Tibial artery (tissue), 4 donors: ENCODE measurements around the gene PDE2A.
A peak's percentile ranks its signal among the peaks of the same experiment; 100 is the strongest.

Experiments
- DNase-seq, 2 donors: peaks; one replicate each; pipeline ENCODE4 v3.0.0-alpha.2; 2019
- H3K27ac ChIP-seq, 2 donors: fragments of 200-600 bp; sonication (generic) in 1 of 2; 1 replicate in 1 of 2; 2 replicates in 1 of 2; pipeline ENCODE4 v1.5.1; 2018 to 2019; ENCODE audit warnings: mild to moderate bottlenecking in 1 of 2
- H3K27me3 ChIP-seq, 2 donors: fragments of 200-600 bp; sonication (generic) in 1 of 2; one replicate each; pipeline versions ENCODE4 v1.5.1 to v1.6.0; 2016 to 2019
- H3K36me3 ChIP-seq, 3 donors: fragments of 200-600 bp; sonication (generic) in 2 of 3; one replicate each; pipeline ENCODE4 v1.5.1; 2016 to 2019; ENCODE audit warnings: mild to moderate bottlenecking in 2 of 3
- H3K4me1 ChIP-seq, 4 donors: fragments of 200-600 bp; sonication (generic) in 2 of 4; 1 replicate in 3 of 4; 2 replicates in 1 of 4; pipeline ENCODE4 v1.5.1; 2016 to 2019
- H3K4me3 ChIP-seq, 2 donors: fragments of 200-600 bp; sonication (generic) in 1 of 2; 1 replicate in 1 of 2; 2 replicates in 1 of 2; pipeline ENCODE4 v1.5.1; 2018 to 2019; ENCODE audit warnings: mild to moderate bottlenecking in 2 of 2
- H3K9me3 ChIP-seq, 3 donors: fragments of 200-600 bp; sonication (generic) in 1 of 3; one replicate each; pipeline ENCODE4 v1.5.1; 2016 to 2019
- CTCF ChIP-seq, 2 experiments: fragments of 200-600 bp in 1 of 2; fragments of 450-650 bp in 1 of 2; IDR thresholded peaks; one replicate each; pipeline ENCODE4 v1.5.1; 2017 to 2019; ENCODE audit warnings: antibody characterized with exemption in 2 of 2, mild to moderate bottlenecking in 1 of 2, moderate library complexity in 1 of 2
- intact Hi-C: fragments of 100-400 bp; cut with DNase I; formaldehyde crosslinking; loops from one replicate; pipeline ENCODE4 v1.15.0; 2023; ENCODE audit warnings: low total_unique reads

The PDE2A gene

GRCh38 chr11:72642884-72643522 lies 31.2 kb downstream of the PDE2A start:
- H3K27ac ChIP-seq, result peak overlapping the region; percentile 58 to 65
- DNase-seq, result peak; percentile 39 to 79
- intact Hi-C loops, result loop anchor here (5.0 kb wide), 1 partner anchor 46 kb away; no protein-coding TSS in a partner anchor

GRCh38 chr11:72642043-72642883 lies 32.0 kb downstream of the PDE2A start:
- Histone ChIP-seq H3K9me3 (no peaks in the 10 kb centered on the region), H3K27me3 (peaks cover 0 to 34% of the 10 kb centered on the region in 2 donors), H3K27ac (peak overlapping the region; percentile 58 to 65), H3K36me3 (no peaks in the 10 kb centered on the region), H3K4me3 (peak overlapping the region; percentile 51 to 67), H3K4me1 (peaks cover 0 to 24% (median 18%) of the 10 kb centered on the region in 4 donors)
- DNase-seq, result peak in 1 of 2 donors; percentile 73
- intact Hi-C loops, result loop anchor here (5.0 kb wide), 1 partner anchor 45 kb away; no protein-coding TSS in a partner anchor
- TF ChIP-seq CTCF (IDR thresholded peaks at IDR 0.05), result no peak

More at GRCh38 chr11:72642884-72643522, 31.2 kb downstream of the PDE2A start:
- peak; percentile 95 to 96 for TF ChIP-seq CTCF (IDR thresholded peaks at IDR 0.05)
- Histone ChIP-seq H3K9me3 (no peaks in the 10 kb centered on the region), H3K36me3 (no peaks in the 10 kb centered on the region), H3K4me1 (peaks cover 0 to 24% (median 18%) of the 10 kb centered on the region in 4 donors), H3K4me3 (peak overlapping the region; percentile 51 to 67), H3K27me3 (peaks cover 0 to 33% of the 10 kb centered on the region in 2 donors)

GRCh38 chr11:72641522-72642042 lies 32.6 kb downstream of the PDE2A start:
- H3K27ac ChIP-seq, result peak overlapping the region in 1 of 2 donors; percentile 44
- H3K4me3 ChIP-seq, result peak overlapping the region; percentile 51 to 67
- H3K27me3 ChIP-seq, result peaks cover 0 to 37% of the 10 kb centered on the region in 2 donors
- H3K4me1 ChIP-seq, result peaks cover 0 to 24% (median 18%) of the 10 kb centered on the region in 4 donors
- intact Hi-C loops, result loop anchor here (5.0 kb wide), 1 partner anchor 44 kb away; no protein-coding TSS in a partner anchor
- no peaks in the 10 kb centered on the region for H3K36me3 ChIP-seq
- no peak for DNase-seq
- TF ChIP-seq CTCF (IDR thresholded peaks at IDR 0.05), result no peak
- no peaks in the 10 kb centered on the region for H3K9me3 ChIP-seq

- DNase-seq, result no peak
- H3K27me3 ChIP-seq, result peaks cover 0 to 37% of the 10 kb centered on the region in 2 donors
- TF ChIP-seq CTCF (IDR thresholded peaks at IDR 0.05), result no peak
- H3K4me1 ChIP-seq, result peaks cover 0 to 24% (median 18%) of the 10 kb centered on the region in 4 donors
- intact Hi-C loops, result loop anchor here (5.0 kb wide), 1 partner anchor 42 kb away; no protein-coding TSS in a partner anchor
- no peaks in the 10 kb centered on the region for H3K36me3 ChIP-seq
- H3K27ac ChIP-seq, result no peak overlapping the region
- no peaks in the 10 kb centered on the region for H3K9me3 ChIP-seq
- H3K4me3 ChIP-seq, result peak overlapping the region in 1 of 2 donors; percentile 67
These were observed 34.5 kb downstream of the PDE2A start for GRCh38 chr11:72639502-72640375.

GRCh38 chr11:72637926-72638325 lies 36.3 kb downstream of the PDE2A start:
- intact Hi-C loops, result no loop called here
- no peaks in the 10 kb centered on the region for H3K9me3 ChIP-seq
- H3K27me3 ChIP-seq, result peaks cover 0 to 37% of the 10 kb centered on the region in 2 donors
- H3K36me3 ChIP-seq, result no peaks in the 10 kb centered on the region
- DNase-seq, result no peak
- peaks cover 0 to 18% (median 13%) of the 10 kb centered on the region in 4 donors for H3K4me1 ChIP-seq
- TF ChIP-seq CTCF (IDR thresholded peaks at IDR 0.05), result no peak
- no peak overlapping the region for H3K27ac ChIP-seq
- no peak overlapping the region for H3K4me3 ChIP-seq
